Upper lobe of left lung (tissue), 6 donors: ENCODE data around the gene ZCCHC24. TPM values are rescaled to one million over a fixed set of nuclear protein-coding genes. Genes with fewer than 3 reads are reported as not detected.

Source experiments
- ATAC-seq, 2 donors: fragments of 200-7000 bp; cut with Tn5 transposase; one replicate each; pipeline ENCODE4 v1.9.1; 2022; ENCODE audit warnings: mild to moderate bottlenecking in 2 of 2, moderate library complexity in 2 of 2; ENCODE audit not compliant: low FRiP score in 2 of 2
- DNase-seq, 2 donors: peaks; one replicate each; pipeline ENCODE4 v3.0.0-alpha.2; 2019 to 2020
- H3K27ac ChIP-seq, 4 donors: fragments of 200-600 bp; sonication (generic); one replicate each; pipeline ENCODE4 v1.5.1; 2016 to 2019
- H3K27me3 ChIP-seq, 4 donors: fragments of 200-600 bp; sonication (generic); one replicate each; pipeline ENCODE4 v1.5.1; 2017 to 2019
- H3K36me3 ChIP-seq, 4 donors: fragments of 200-600 bp; sonication (generic); one replicate each; pipeline ENCODE4 v1.5.1; 2016 to 2019
- H3K4me1 ChIP-seq, 4 donors: fragments of 200-600 bp; sonication (generic); one replicate each; pipeline ENCODE4 v1.5.1; 2018 to 2019
- H3K4me3 ChIP-seq, 4 donors: fragments of 200-600 bp; sonication (generic); one replicate each; pipeline ENCODE4 v1.5.1; 2017 to 2019; ENCODE audit warnings: mild to moderate bottlenecking in 2 of 4, moderate library complexity in 1 of 4
- H3K9me3 ChIP-seq, 4 donors: fragments of 200-600 bp; sonication (generic); one replicate each; pipeline ENCODE4 v1.5.1; 2018 to 2019
- CTCF ChIP-seq, 6 experiments: fragments of 450-650 bp in 4 of 6; fragments of 200-600 bp in 2 of 6; sonication (generic) in 2 of 6; IDR thresholded peaks; one replicate each; pipeline ENCODE4 v1.5.1; 2016 to 2019; ENCODE audit warnings: antibody characterized with exemption in 6 of 6
- EP300 ChIP-seq, 4 donors: sonication (generic); formaldehyde crosslinking; IDR thresholded peaks; one replicate each; pipeline ENCODE4 v1.5.1; 2017; ENCODE audit warnings: antibody characterized with exemption in 4 of 4, control low read depth in 2 of 4
- POLR2A ChIP-seq, 4 donors: fragments of 450-650 bp; IDR thresholded peaks; one replicate each; pipeline ENCODE4 v1.5.1; 2016 to 2017; ENCODE audit warnings: antibody characterized with exemption in 4 of 4, mild to moderate bottlenecking in 2 of 4
- POLR2AphosphoS5 ChIP-seq, 2 donors: sonication (generic); formaldehyde crosslinking; IDR thresholded peaks; one replicate each; pipeline ENCODE4 v1.5.1; 2017; ENCODE audit warnings: antibody characterized with exemption in 2 of 2
- WGBS, 2 donors: methylation state at CpG; one replicate each; pipeline ENCODE4 v1.1.5; 2017 to 2018; 5-methylcytosine and 5-hydroxymethylcytosine counted together
- total RNA-seq, 6 donors: library from RNA; depleted of rRNA in 4 of 6; stranded (reverse); fragments of >200 nt in 4 of 6; gene quantifications; one replicate each; pipeline versions ENCODE4 v1.1.0 to v1.2.1, GENCODE V29; 2016 to 2021
- donor health status: DM: no; HTN: no; CAD: no; lungs with moderate emphysema.
- donor health status: DM: no; HTN: yes; CAD: no; lungs with severe emphysema.

ZCCHC24 gene
- total RNA-seq, 6 donors from 2014 or later = 12.6 to 45.7 (median 21.0) TPM

GRCh38 chr10:79386637-79387465, 58.6 kb downstream of the ZCCHC24 start:
- Histone ChIP-seq H3K4me1 (peaks cover 0 to 7% (median 3%) of the 10 kb centered on the region in 4 donors), H3K36me3 (peaks cover 0 to 20% (median 10%) of the 10 kb centered on the region in 4 donors), H3K27me3 (no peaks in the 10 kb centered on the region), H3K4me3 (no peak overlapping the region), H3K27ac (no peak overlapping the region), H3K9me3 (no peaks in the 10 kb centered on the region)
- WGBS, 2 donors = 81 to 82% methylated on average over 13 to 24 of the region's 24 CpGs
- no peak for TF ChIP-seq CTCF (IDR thresholded peaks at IDR 0.05)
- TF ChIP-seq EP300 (IDR thresholded peaks at IDR 0.05) = no peak
- TF ChIP-seq POLR2AphosphoS5 (IDR thresholded peaks at IDR 0.05) = no peak
- no peak for TF ChIP-seq POLR2A (IDR thresholded peaks at IDR 0.05)
- DNase-seq = peak; percentile 17 to 64
- no peak for ATAC-seq

GRCh38 chr10:79385804-79386531, 59.5 kb downstream of the ZCCHC24 start:
- Histone ChIP-seq H3K36me3 (peaks cover 0 to 20% (median 10%) of the 10 kb centered on the region in 4 donors), H3K27me3 (no peaks in the 10 kb centered on the region)
- TF ChIP-seq CTCF (IDR thresholded peaks at IDR 0.05) (no peak), EP300 (IDR thresholded peaks at IDR 0.05) (no peak), POLR2AphosphoS5 (IDR thresholded peaks at IDR 0.05) (no peak), POLR2A (IDR thresholded peaks at IDR 0.05) (no peak)

GRCh38 chr10:79385392-79385795, 60.0 kb downstream of the ZCCHC24 start:
- Histone ChIP-seq H3K4me3 (no peak overlapping the region), H3K27ac (no peak overlapping the region), H3K9me3 (no peaks in the 10 kb centered on the region), H3K4me1 (peaks cover 2 to 14% (median 10%) of the 10 kb centered on the region in 4 donors), H3K27me3 (no peaks in the 10 kb centered on the region), H3K36me3 (peaks cover 0 to 20% (median 10%) of the 10 kb centered on the region in 4 donors)
- TF ChIP-seq POLR2AphosphoS5 (IDR thresholded peaks at IDR 0.05) (no peak), POLR2A (IDR thresholded peaks at IDR 0.05) (no peak), EP300 (IDR thresholded peaks at IDR 0.05) (no peak), CTCF (IDR thresholded peaks at IDR 0.05) (no peak)
- DNase-seq = no peak
- 89 to 91% methylated on average over 8 to 9 of the region's 9 CpGs for WGBS, 2 donors
- no peak for ATAC-seq

More at GRCh38 chr10:79385804-79386531, 59.5 kb downstream of the ZCCHC24 start:
- no peak overlapping the region for H3K27ac ChIP-seq
- ATAC-seq (no peak), DNase-seq (peak; percentile 19 to 79)
- peaks cover 4 to 11% (median 6%) of the 10 kb centered on the region in 4 donors for H3K4me1 ChIP-seq
- H3K9me3 ChIP-seq = no peaks in the 10 kb centered on the region
- 88 to 91% methylated on average over 18 to 28 of the region's 28 CpGs for WGBS, 2 donors
- no peak overlapping the region for H3K4me3 ChIP-seq

GRCh38 chr10:79384773-79385391, 60.5 kb downstream of the ZCCHC24 start:
- TF ChIP-seq POLR2A (IDR thresholded peaks at IDR 0.05) (no peak), EP300 (IDR thresholded peaks at IDR 0.05) (no peak), CTCF (IDR thresholded peaks at IDR 0.05) (no peak), POLR2AphosphoS5 (IDR thresholded peaks at IDR 0.05) (no peak)
- Histone ChIP-seq H3K4me3 (no peak overlapping the region), H3K27me3 (no peaks in the 10 kb centered on the region), H3K27ac (no peak overlapping the region), H3K36me3 (peaks cover 0 to 20% (median 10%) of the 10 kb centered on the region in 4 donors), H3K4me1 (peaks cover 0 to 19% (median 14%) of the 10 kb centered on the region in 4 donors), H3K9me3 (no peaks in the 10 kb centered on the region)
- ATAC-seq (no peak), DNase-seq (no peak)
- WGBS, 2 donors = 95% methylated on average over 13 to 14 of the region's 14 CpGs
